Neural progenitor cell (in vitro differentiated cells): ENCODE data around the gene CMTM8.

Experiments used
- EZH2 ChIP-seq: fragments of 200-600 bp; sonication (generic); IDR thresholded peaks from 2 replicates; pipeline ENCODE4 v1.6.1; 2017; ENCODE audit warnings: antibody characterized with exemption, mild to moderate bottlenecking, moderate library complexity
- EZH2phosphoT487 ChIP-seq: fragments of 200-600 bp; sonication (generic); IDR thresholded peaks from 2 replicates; pipeline ENCODE4 v1.6.1; 2017; ENCODE audit warnings: antibody characterized with exemption
- TF ChIP-seq, protein P1 (sequence below): fragments of 200-600 bp; sonication (generic); IDR thresholded peaks from 2 replicates; pipeline ENCODE4 v1.5.1; 2017; ENCODE audit warnings: antibody characterized with exemption, mild to moderate bottlenecking

- TF ChIP-seq EZH2phosphoT487, result no peak
- TF ChIP-seq, protein P1, sequence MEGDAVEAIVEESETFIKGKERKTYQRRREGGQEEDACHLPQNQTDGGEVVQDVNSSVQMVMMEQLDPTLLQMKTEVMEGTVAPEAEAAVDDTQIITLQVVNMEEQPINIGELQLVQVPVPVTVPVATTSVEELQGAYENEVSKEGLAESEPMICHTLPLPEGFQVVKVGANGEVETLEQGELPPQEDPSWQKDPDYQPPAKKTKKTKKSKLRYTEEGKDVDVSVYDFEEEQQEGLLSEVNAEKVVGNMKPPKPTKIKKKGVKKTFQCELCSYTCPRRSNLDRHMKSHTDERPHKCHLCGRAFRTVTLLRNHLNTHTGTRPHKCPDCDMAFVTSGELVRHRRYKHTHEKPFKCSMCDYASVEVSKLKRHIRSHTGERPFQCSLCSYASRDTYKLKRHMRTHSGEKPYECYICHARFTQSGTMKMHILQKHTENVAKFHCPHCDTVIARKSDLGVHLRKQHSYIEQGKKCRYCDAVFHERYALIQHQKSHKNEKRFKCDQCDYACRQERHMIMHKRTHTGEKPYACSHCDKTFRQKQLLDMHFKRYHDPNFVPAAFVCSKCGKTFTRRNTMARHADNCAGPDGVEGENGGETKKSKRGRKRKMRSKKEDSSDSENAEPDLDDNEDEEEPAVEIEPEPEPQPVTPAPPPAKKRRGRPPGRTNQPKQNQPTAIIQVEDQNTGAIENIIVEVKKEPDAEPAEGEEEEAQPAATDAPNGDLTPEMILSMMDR, result no peak
- TF ChIP-seq EZH2, result no peak
Measured at GRCh38 chr3:32336113-32336498, 97.6 kb downstream of the CMTM8 start.
